PC-3 (cell line): ENCODE results near the gene SLAMF1.

Experiments
- CTCF ChIP-seq: fragments of 300-600 bp; sonication (generic); conservative IDR thresholded peaks from 2 replicates; pipeline ENCODE4 v1.5.1; 2017; ENCODE audit warnings: antibody characterized with exemption, low read depth, mild to moderate bottlenecking, low read length
- EZH2 ChIP-seq: fragments of 300-600 bp; sonication (generic); IDR thresholded peaks from one replicate; pipeline ENCODE4 v1.6.1; 2017; ENCODE audit warnings: antibody characterized with exemption, mild to moderate bottlenecking, low read length; ENCODE audit not compliant: unreplicated experiment

DNA sequence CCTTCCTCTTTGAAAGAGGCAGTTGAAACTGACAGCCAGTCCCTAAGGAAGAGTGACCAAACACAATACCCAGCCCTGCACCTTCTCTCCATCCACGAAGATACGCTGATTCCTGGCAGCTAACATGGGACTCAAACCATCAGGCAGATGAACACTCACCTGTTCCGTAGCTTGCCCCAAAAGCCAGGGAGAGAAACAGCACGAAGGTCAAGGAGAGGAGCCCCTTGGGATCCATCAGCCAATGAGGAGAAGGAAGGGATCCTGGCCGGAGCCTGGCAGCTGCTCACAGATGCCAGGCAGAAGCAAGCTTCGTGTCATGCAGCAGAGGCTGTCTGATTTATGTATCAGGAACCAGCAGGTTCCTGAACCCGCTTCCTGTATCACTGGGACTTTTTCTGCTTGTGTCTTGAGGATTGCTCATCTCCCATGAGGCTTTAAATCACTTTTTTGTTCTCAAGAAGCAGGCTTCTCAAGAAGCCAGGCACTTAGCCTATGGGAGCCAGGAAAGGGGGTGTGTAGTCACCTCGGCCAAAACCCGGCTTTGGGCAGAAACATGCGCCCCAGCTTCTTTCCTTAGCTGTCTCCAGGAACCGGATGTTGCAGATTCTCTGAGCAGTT, at the start of gene SLAMF1:
- TF ChIP-seq CTCF (no peak), EZH2 (no peak)
